Ovary (tissue), 3 donors: Measurements from ENCODE around the gene CYREN.

Source experiments
- POLR2A ChIP-seq: fragments of 450-650 bp; IDR thresholded peaks from one replicate; pipeline ENCODE4 v1.6.1; 2017; ENCODE audit warnings: antibody characterized with exemption, mild to moderate bottlenecking, moderate library complexity
- TF ChIP-seq, protein P1 (sequence below), 3 donors: fragments of 450-650 bp in 2 of 3; fragments of 200-600 bp in 1 of 3; IDR thresholded peaks; one replicate each; pipeline versions ENCODE4 v1.5.1 to v1.8.0; 2016 to 2022; ENCODE audit warnings: antibody characterized with exemption in 3 of 3, mild to moderate bottlenecking in 1 of 3
- donor health status: DM: no; HTN: no; CAD: no.

GRCh38 chr7:135167365-135167917 lies 3.1 kb downstream of the CYREN start:
- TF ChIP-seq, protein P1, sequence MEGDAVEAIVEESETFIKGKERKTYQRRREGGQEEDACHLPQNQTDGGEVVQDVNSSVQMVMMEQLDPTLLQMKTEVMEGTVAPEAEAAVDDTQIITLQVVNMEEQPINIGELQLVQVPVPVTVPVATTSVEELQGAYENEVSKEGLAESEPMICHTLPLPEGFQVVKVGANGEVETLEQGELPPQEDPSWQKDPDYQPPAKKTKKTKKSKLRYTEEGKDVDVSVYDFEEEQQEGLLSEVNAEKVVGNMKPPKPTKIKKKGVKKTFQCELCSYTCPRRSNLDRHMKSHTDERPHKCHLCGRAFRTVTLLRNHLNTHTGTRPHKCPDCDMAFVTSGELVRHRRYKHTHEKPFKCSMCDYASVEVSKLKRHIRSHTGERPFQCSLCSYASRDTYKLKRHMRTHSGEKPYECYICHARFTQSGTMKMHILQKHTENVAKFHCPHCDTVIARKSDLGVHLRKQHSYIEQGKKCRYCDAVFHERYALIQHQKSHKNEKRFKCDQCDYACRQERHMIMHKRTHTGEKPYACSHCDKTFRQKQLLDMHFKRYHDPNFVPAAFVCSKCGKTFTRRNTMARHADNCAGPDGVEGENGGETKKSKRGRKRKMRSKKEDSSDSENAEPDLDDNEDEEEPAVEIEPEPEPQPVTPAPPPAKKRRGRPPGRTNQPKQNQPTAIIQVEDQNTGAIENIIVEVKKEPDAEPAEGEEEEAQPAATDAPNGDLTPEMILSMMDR (IDR thresholded peaks at IDR 0.05) = no peak
- no peak for TF ChIP-seq POLR2A
